HG03060 (cell line): Measurements from ENCODE around the gene CDX1.

Experiments used
- ATAC-seq: cut with Tn5 transposase; IDR thresholded peaks from one replicate; pipeline ENCODE4 v1.9.1; 2021; ENCODE audit warnings: low read depth, moderate number of reproducible peaks; ENCODE audit not compliant: unreplicated experiment

Gene CDX1

DNA sequence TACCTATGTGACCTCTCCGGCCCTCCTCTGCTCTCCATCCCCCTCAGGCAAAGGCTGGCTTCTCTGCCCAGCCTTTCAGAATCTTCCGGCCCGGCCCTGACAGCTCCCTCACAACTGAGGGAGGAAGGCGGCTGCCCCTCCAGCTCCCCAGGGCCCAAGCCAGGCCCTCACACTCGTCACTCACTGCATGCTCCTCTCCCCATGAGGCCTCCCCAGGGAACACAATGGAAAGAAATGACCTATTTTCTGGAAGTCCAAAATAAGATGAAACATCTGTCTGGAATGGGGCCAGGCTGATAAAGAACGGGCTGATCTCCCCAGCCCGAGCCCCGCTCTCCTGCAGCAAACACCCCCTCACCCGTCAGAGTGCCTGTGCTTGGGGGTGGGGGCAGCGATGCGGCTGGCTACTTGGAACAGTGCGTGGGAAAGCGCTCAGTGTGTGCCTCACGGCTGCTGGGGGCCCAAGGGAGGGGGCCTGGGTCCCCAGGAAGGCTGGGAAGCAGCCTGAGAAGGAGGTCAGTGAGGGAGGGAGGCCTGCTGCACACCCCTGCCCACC is 22.3 kb upstream of the CDX1 start:
- no peak for ATAC-seq

DNA sequence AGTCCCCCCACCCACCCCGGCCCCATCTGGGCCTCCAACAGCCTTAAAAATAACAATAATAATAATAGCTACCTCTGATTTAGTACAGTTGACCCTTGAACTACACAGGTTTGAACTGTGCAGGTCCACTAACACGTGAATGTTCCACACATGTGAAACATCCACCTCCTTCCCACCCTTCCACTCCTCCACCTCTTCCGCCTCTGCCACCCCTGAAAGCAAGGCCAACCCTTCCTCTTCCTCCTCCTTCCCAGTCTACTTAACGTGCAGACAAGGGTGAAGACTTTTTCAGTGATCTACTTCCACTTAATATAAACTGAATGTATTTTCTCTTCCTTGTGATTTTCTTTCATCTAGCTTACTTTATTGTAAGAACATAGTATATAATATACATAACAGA is 21.7 kb upstream of the CDX1 start:
- no peak for ATAC-seq

DNA sequence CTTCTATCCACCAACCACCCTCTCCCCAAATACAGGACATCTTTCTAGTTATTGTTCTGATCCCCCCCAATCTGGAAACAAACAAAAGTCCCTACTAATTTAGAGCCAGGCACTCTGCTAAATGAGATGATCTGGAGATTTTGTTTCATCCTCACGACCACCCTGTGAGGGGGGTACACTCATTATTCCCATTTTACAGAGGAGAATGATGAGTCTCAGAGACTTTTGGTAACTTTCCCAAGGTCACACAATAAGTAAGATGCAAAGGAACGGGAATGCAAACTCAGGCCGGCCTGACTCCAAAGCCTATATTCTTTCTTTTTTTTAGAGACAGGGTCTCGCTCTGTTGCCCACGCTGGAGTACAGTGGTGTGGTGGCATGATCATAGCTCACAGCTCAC is 20.3 kb upstream of the CDX1 start:
- ATAC-seq = no peak

DNA sequence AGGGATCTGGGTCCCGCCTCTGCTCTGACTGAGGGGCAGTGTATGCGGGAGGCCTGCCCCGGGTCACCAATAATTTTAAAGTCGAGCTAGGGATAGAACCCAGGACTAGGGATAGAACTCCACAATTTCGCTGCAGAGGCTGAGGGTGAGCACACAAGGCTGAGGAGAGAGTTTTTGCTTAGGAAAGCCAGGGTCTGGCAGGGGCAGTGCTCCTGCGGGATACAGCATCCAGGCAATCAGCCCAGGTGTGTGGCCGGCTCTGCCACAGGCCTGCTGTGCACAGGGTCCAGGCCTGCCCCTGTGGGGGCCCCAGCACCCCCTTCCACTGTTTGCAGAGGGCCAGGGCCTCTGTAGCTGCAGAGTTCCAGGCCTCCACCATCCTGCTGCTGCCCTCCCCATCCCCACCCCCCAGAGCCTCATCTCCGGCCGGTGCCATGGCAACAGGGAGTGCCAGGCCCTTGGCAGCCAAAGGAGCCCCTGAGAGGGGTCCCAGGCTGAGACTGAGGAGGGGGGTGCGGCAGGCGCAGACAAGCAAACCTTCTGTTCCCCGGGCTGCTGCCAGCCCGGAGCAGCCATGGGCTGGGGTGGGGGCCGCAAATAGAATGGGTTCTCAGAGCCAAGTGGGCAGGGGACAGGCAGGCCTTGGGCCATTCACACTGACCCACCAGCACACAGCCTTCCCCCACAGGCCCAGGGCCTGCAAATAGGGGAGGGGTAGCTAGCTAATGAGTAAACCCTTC is 19.5 kb upstream of the CDX1 start:
- no peak for ATAC-seq

DNA sequence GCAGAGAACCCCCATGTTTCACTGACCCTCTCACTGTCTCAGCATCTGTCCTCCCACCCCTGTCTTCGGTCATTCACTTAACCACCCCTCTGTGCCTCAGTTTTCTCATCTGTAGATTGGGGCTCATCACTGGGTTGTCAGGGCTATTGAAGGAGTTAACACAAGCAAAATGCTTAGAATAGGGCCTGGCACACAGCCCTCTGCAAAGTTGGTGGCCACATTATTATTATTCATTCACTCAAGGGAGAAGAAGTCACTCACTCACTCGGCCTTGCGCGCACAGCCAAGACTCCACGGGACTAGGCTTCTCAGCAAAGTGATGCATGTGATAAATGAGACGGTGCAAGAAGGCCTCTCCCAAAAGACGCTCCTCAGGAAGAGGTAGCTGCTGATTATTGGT is 18.9 kb upstream of the CDX1 start:
- no peak for ATAC-seq

DNA sequence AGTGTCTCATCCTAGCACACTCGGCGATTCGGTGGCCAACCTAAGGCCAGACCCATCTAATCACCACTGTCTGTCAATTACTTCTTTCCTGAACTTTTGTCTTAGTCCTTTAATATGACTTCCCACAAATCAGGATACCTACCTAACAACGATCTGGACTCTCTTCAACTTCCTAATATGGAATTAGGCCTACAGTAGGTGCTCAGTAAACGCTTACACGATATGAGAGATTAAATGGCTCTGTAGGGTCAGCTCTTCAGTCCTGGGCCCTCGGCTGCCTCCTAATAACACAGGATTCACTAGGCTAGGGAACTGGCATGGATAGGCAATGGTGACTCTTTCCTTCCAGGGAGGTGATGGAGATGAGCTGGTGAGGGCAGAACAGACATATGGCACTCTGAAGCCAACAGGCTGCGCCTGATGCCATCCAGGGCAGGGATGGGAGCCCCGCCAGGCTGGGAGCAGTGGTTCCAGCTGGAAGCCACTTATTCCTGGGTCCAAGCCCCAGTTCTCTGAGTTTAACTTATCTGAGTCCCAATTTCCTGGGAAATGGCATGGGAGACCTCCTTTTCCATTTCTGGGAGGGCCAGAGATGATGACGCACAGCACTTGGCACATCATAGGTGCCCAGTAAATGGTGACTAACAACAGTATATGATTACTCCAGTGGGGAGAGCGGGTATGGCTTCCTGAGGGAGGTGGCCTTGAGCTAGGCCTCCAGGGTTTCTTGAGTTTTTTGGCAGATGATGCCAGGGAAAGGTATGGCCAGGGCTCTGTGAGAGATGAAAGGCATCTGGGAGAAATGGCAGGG is 18.3 kb upstream of the CDX1 start:
- ATAC-seq = no peak

DNA sequence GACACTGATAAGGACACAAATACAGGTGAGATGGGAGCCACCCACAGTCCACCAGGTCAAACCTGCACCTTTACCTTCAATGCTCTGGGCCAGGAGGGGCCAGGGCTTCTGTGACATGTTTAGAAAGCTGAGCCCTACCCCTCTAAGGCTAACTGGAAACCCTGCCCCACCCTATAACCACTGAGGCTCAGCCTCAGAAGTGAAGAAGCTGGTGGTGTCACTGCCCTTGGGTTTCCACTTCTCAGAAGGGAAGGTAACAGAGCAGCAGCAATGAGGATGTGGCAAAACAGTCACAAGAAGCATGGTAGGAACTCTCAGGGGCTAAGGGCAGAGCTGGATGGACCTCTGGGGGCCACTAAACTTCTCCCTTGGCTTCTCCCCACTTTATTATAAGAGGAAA is 17.0 kb upstream of the CDX1 start:
- no peak for ATAC-seq

DNA sequence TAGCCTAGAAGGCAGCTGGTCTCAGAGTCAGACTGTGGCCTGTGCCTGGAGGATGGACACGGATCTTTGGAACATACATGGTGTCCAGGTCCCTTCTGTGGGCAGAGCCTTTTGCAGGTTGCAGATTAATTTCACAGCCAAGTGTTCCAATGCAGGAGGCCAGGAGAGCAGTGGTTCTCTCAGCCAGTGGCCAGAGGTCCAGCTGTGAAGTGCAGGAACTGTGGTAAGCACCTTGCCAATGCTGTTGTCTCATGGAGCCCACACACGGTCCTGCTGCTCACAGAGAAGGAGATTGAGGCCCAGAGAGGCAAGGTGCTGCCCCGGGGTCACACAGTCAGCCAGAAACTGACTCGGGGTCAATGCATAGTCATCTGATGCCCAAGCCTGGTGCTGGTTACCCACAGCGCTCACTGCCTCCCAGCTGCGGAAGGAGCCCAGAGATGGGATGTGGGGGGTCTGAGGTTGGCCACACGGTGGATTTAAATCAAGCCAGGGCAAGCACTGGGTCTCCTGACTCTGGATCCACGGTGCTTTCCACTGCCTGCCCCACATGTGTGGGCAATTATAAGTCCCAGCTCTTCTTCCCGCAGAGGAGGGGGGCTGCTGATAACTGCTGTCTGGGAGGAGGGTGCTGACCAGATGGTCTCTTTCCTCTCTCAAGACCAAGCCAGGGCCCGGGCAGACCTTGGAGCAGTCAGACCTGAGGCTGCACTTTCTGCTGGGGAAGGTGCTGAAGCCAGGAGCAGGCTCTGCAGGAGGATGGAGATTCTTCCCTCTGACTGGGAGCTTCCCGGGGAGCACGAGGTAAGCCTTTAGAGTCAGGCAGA is 13.7 kb upstream of the CDX1 start:
- no peak for ATAC-seq

DNA sequence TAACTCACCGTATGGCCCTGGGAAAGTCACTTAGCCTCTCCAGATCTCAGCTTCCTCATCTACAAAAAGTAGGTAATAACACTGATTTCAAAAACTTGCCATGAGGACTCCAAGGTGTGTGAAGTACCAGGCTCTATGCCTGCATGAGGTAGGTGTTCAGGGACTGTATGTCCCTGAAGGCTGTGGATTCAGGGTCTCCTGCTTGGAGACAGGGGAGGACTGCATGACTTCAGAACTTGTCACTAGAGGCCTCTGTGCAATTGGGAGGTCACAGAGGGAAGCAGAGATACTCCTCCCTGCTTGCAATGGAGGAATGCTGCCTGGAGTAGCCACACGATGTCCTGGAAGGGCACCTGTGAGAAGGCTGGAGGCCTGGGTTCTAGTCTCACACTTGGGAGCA is 13.1 kb upstream of the CDX1 start:
- ATAC-seq = no peak

DNA sequence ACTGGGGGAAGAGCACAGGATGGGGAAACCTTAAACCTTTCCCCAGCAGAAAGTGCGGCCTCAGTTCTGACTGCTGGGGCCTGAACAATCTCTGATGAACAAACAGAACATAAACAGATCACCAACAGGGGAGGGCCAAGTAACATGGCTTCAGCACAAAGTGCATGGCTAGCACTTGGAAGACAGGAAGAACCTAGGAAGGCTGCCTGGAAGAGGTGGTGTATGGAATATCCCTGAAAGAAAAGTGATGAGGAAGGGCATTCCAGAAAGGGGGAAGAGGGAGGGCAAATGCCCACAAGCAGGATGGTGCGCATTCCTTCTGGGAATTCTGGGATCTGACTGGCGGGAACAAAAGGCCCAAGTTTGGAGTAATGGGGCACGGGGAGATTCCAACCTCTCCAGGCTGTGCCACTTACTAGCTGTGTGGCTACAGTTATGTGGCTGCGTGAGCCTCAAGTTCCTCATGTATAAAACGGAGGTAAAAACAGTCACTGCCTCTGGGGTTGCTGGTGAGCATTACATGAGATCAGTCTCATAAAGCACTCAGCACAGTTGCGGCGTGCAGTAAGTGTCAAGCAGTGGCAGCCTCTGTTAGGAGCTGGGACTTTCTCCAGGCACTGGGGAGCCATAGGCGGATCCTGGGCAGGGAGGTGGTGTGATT is 12.5 kb upstream of the CDX1 start:
- ATAC-seq = no peak

DNA sequence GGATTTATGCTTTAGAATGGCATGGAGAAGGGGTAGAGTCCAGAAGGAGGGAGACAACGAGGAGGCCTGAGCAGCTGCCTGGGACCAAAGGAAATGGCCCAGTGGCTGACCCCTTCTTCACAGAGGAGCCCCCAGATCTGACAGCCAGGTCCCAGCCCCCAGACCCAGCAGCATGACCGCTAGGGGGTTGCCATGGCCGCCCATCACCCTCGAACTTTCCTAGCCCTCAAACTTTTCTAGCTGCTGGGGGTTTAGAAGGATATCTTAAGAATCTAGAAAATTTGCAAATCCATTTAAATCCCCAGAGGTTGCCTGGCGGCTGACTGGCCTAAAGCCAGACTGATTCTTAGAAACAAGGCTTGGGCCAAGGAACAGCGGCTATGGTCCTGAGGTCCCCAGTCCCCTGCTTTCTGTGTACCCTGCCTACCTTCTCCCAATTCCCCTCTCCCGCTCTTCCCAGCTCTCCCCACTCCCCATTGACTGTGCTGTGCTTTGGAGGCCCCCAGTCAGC is 11.9 kb upstream of the CDX1 start:
- ATAC-seq = no peak

DNA sequence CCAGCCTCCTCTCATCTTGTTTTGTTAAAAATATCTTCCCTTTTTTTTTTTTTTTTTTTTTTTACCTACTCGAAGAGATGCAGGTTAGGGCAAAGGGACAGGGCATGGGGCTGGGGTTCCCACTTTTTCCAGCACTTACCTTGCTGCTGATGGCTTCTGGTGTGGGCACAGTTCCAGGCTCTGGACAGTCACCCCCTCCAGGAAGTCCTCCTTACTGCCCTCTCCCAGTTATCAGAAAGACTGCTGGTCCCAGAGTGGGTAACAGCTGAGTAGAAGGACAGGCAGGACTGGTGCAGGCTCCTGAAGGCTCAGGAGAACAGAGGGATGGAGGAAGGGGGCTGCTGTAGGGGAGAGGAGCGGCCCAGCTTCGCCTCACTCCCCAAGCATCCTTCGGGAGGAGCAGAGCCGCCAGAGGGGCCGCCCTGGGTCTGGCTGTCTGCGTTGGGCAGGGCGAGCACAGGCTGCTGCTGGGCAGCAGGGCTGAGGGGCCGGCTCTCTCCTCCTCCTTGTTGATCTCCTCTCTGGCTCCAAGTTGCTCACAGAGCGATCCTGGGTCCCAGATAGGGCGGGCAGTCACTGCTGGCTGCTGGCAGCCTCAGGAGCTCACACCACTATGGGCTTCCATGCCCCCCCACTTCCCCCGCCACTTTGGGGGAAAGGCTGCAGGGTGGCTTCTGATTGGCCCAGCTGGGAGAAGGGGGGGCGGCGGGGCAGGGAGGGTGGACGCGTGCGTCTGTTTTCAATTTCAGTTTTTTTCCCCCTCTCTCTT is 11.1 kb upstream of the CDX1 start, which contains the start of gene PDGFRB:
Gene PDGFRB (minus strand): TSS at position 588 of the 769 bp plus-strand sequence. CDS start 18,798 bp downstream, outside the sequence.
- no peak for ATAC-seq

DNA sequence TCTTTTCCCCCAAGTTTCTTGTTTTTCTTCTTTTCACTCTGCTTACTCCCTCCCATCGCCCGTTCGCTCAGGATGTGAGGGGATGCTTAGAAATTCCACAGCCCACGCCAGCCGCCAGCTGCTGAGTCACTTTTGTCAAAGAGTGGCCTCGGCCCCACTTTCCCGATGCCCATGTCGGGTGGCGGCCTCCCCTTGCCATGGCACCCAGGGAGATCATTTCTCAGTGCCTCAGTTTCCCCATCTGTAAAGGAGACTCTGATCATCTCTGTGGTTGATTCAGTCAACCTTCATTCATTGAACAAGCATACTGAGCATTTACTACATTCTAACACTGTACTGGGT is 10.6 kb upstream of the CDX1 start:
- ATAC-seq = no peak

DNA sequence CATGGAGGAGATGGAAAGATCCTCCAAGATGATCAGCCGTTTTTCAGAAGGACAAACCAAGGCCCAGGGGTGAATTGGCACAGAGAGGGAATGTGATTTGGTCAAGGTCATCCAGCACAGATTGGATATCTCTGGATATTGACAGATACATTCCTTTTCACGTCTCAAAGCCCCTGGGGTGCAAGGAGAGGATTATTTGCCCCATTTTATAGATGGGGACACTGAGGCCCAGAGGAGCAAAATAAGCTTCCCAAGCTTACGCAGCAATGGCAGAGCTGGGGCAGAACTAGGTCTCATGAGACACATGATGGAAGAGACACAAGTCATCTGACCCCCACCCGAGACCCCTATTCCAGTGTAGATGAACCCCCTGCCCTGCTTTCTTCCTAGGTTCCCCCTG is 10.0 kb upstream of the CDX1 start:
- no peak for ATAC-seq

DNA sequence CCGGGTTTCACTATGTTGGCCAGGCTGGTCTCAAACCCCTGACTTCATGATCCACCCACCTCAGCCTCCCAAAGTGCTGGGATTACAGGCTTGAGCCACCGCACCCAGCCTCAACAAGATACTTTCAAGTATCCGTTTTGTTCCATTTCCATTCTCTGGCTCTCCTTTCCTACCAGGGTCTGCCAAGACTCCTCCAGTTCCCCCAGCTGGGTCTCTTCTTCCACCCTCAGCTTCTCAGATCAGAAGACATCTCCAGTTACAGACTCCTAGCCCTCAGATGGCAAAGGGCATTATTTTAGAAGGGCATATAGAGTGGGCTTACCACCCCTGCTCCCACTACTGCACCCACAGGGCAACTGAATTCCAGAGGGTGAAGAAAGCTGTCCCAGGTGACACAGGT is 9.4 kb upstream of the CDX1 start:
- ATAC-seq = no peak

DNA sequence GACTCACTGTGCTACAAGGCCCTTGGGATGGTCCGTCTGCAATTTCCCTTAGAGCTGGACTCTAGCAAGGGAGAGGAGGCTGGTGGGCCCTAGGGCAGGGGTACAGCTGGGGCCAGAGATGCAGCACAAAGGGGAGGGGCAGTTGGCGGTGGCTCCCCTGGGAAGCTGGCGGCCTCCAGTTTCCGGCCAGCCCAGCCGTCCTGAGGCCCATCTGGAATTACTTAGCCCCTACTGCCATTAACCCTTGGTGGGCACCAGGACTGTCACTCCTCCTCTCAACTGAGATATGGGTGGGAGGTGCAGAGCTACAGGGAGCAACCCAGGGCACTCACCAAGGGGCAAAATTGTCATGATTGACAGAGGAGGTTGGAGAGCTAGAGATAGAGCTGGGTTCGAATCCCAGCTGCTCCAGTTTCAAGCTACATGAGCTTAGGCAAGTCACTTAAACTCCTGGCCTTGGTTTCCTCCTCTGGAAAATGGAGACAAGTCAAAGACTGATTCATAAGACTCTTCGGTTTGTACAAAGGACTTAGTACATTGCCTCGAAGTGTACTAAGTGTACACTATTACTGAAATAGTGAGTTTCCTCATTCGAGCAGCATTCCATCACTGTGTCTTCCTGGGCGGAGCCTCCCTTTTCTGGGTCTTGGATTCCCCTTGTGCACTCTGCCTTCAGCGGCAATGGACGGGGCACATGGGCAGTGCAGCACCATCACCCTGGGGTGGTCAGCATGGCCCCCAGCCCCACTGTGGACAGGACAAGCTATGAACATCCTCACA is 8.2 kb upstream of the CDX1 start:
- no peak for ATAC-seq

DNA sequence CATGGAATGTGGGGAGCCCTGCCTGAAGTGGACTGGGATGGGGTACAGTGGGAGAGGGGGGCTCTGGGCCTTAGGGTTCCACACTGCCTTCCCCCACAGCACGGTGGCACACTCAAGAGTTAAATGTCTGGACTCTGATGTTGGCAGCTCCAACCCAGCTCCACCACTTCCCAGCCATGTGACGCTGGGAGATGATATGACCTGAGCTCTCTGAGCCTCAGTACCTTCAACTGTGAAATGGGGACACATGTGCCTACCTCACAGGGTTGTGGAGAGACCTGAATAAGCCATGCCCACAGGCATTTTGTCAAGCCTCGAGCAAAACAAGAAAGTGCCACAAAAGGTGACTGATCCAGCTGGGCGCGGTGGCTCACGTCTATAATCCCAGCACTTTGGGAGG is 7.5 kb upstream of the CDX1 start:
- no peak for ATAC-seq

DNA sequence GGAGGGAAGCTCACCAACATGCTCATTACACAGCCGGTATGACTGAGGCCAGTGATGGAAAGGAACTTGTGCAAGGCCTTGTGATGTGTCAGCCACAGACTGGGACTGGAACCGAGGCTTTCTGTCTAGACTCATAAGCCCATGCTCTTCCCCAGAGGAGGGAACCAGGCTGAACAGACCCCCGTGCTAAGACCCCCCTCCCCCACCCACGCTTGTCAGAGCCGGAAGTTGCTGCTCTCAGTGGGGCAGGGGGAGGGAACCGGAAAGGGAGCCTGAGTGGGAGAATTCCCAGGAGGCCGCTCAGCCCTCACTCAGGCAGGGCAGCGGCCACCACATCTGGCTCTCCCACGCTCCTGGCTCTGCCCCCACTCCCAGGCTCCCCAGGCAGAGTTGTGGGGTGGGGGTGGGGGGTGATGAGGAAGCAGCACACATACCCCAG is 6.8 kb upstream of the CDX1 start:
- no peak for ATAC-seq
